K562 (cell line): Measurements from ENCODE around the gene OSBPL10. TPM values are rescaled to one million over a fixed set of nuclear protein-coding genes. Genes with fewer than 3 reads are reported as not detected.

Experiments
- ATAC-seq: fragments of 200-7000 bp; cut with Tn5 transposase; 3 replicates; pipeline ENCODE4 v1.9.1; 2020; ENCODE audit warnings: moderate library complexity
- BruUV-seq: library from RNA; stranded (reverse); fragments of 400-500 nt; replicated peaks from 2 replicates; lab custom pipeline; 2021; lab: Mats Ljungman, UMichigan
- CTCF ChIA-PET: fragments of 300-600 bp; formaldehyde crosslinking; extraction: SDS; loops from one replicate; lab custom pipeline; 2021; ENCODE audit warnings: low intra/inter-chr PET ratio; lab: Yijun Ruan, JAX
- POLR2A ChIA-PET: fragments of 300-600, 350-650 bp; sonication (Branson Sonifier 250); formaldehyde crosslinking; extraction: SDS; loops from one replicate; lab custom pipeline; 2021; ENCODE audit warnings: antibody characterized with exemption, inconsistent platforms; lab: Yijun Ruan, JAX
- DNase-seq, 4 experiments: peaks; one replicate each; pipeline versions ENCODE4 v3.0.0 to v3.0.0-alpha.2; 2011 to 2018; ENCODE audit warnings: low spot score in 3 of 4, mixed read lengths in 3 of 4; ENCODE audit errors: extremely low read depth in 1 of 4
- FAIRE-seq: peaks from 2 replicates; lab custom pipeline; 2011; peaks lifted over from hg19 to GRCh38; lab: Jason Lieb, UNC
- H2AFZ ChIP-seq: 2 replicates; pipeline ENCODE4 v1.6.0; 2011; ENCODE audit warnings: low read depth, low read length, control low read depth, inconsistent platforms
- H3K27ac ChIP-seq: fragments of 200-600 bp; 3 replicates; pipeline ENCODE4 v1.8.0; 2011; ENCODE audit warnings: low read depth, mild to moderate bottlenecking, control low read depth, inconsistent platforms, low read length, moderate library complexity, mixed read lengths; ENCODE audit errors: extremely low read depth
- H3K27me3 ChIP-seq, 2 experiments: fragments of 300-600 bp in 1 of 2; 2 replicates in 1 of 2; 3 replicates in 1 of 2; pipeline versions ENCODE4 v1.6.0 to v1.8.0; 2011; ENCODE audit warnings: inconsistent platforms in 2 of 2, low read length in 2 of 2, mild to moderate bottlenecking in 1 of 2, mixed read lengths in 1 of 2, moderate library complexity in 1 of 2; ENCODE audit not compliant: control insufficient read depth in 2 of 2, insufficient read depth in 2 of 2
- H3K36me3 ChIP-seq: fragments of 300-600 bp; 3 replicates; pipeline ENCODE4 v1.8.0; 2011; ENCODE audit warnings: mild to moderate bottlenecking, low read length, inconsistent platforms; ENCODE audit not compliant: control insufficient read depth, insufficient read depth
- H3K4me1 ChIP-seq, 2 experiments: fragments of 200-600 bp in 1 of 2; replicated peaks in 1 of 2; 2 replicates in 1 of 2; 3 replicates in 1 of 2; pipeline versions ENCODE4 v1.5.1 to v1.8.0; 2011; ENCODE audit warnings: inconsistent platforms in 2 of 2, low read length in 2 of 2, mild to moderate bottlenecking in 1 of 2, mixed read lengths in 1 of 2, moderate library complexity in 1 of 2; ENCODE audit not compliant: control insufficient read depth in 2 of 2, insufficient read depth in 2 of 2
- H3K4me2 ChIP-seq: 2 replicates; pipeline ENCODE4 v1.6.1; 2011; ENCODE audit warnings: low read length, control low read depth, inconsistent platforms, mixed read lengths; ENCODE audit not compliant: insufficient read depth
- H3K4me3 ChIP-seq: fragments of 200-600 bp; sonication (generic), shearing (Covaris generic); 2 replicates; pipeline ENCODE4 v1.5.1; 2016; ENCODE audit warnings: control low read depth, inconsistent platforms
- H3K79me2 ChIP-seq: fragments of 200-600 bp; 3 replicates; pipeline ENCODE4 v1.8.0; 2011; ENCODE audit warnings: low read length, inconsistent platforms; ENCODE audit not compliant: control insufficient read depth, insufficient read depth
- H3K9ac ChIP-seq, 2 experiments: 2 replicates each; pipeline versions ENCODE4 v1.6.0 to v1.6.1; 2011; ENCODE audit warnings: low read depth in 2 of 2, low read length in 2 of 2, control low read depth in 1 of 2, inconsistent platforms in 1 of 2, mild to moderate bottlenecking in 1 of 2, mixed read lengths in 1 of 2; ENCODE audit not compliant: insufficient read depth in 1 of 2
- H3K9me1 ChIP-seq: one replicate; pipeline ENCODE4 v1.6.0; 2011; ENCODE audit warnings: inconsistent platforms, mild to moderate bottlenecking, low read length, moderate library complexity; ENCODE audit not compliant: control insufficient read depth, insufficient read depth
- H3K9me3 ChIP-seq: replicated peaks from 2 replicates; pipeline ENCODE4 v1.5.1; 2011; ENCODE audit warnings: low read depth, low read length, inconsistent platforms; ENCODE audit not compliant: control insufficient read depth, insufficient read depth
- H4K20me1 ChIP-seq: replicated peaks from 2 replicates; pipeline ENCODE4 v1.6.1; 2011; ENCODE audit warnings: low read length, inconsistent platforms, mixed read lengths; ENCODE audit not compliant: control insufficient read depth, insufficient read depth
- CBFA2T2 ChIP-seq: fragments of 450-650 bp; conservative IDR thresholded peaks from 2 replicates; pipeline ENCODE4 v1.6.1; 2017; ENCODE audit warnings: mild to moderate bottlenecking
- CHCHD3 ChIP-seq: fragments of 250-450 bp; sonication (Bioruptor Pico); IDR thresholded peaks from 2 replicates; pipeline ENCODE4 v2.1.2; 2022; ENCODE audit warnings: mild to moderate bottlenecking
- ETV5 ChIP-seq: sonication (generic); formaldehyde crosslinking; IDR thresholded peaks from 2 replicates; pipeline ENCODE4 v1.4.0; 2020; ENCODE audit warnings: low read depth, mild to moderate bottlenecking, missing genetic modification reagents
- FOXA1 ChIP-seq: fragments of 450-650 bp; IDR thresholded peaks from 2 replicates; pipeline ENCODE4 v1.6.1; 2016; ENCODE audit warnings: mild to moderate bottlenecking, borderline replicate concordance
- NCOA1 ChIP-seq: fragments of 450-650 bp; IDR thresholded peaks from 2 replicates; pipeline ENCODE4 v1.6.1; 2016; ENCODE audit warnings: low read depth
- POLR2AphosphoS2 ChIP-seq: IDR thresholded peaks from 2 replicates; pipeline ENCODE4 v1.6.1; 2012; ENCODE audit warnings: low read length, improper control_type of control experiment
- SMARCB1 ChIP-seq: IDR thresholded peaks from 2 replicates; pipeline ENCODE4 v1.6.1; 2011; ENCODE audit warnings: improper control_type of control experiment, low read depth; ENCODE audit not compliant: insufficient read length
- SMARCE1 ChIP-seq: fragments of 450-650 bp; IDR thresholded peaks from 2 replicates; pipeline ENCODE4 v1.7.1; 2016; ENCODE audit warnings: mild to moderate bottlenecking
- ZBTB11 ChIP-seq, 3 experiments: fragments of 200-800 bp in 1 of 3; fragments of 250-450 bp in 1 of 3; fragments of 450-650 bp in 1 of 3; sonication (Bioruptor Pico) in 1 of 3; sonication (Bioruptor generic) in 1 of 3; formaldehyde crosslinking in 1 of 3; IDR thresholded peaks; 2 replicates each; pipeline versions ENCODE4 v1.6.1 to v1.8.0; 2016 to 2022; ENCODE audit warnings: mild to moderate bottlenecking in 2 of 3, missing genetic modification characterization in 2 of 3, missing compliant biosample characterization in 1 of 3, moderate library complexity in 1 of 3
- ZNF274 ChIP-seq: IDR thresholded peaks from 2 replicates; pipeline ENCODE4 v1.6.1; 2011; ENCODE audit warnings: low read depth, mild to moderate bottlenecking, low read length, moderate library complexity, borderline replicate concordance
- ZNF584 ChIP-seq: fragments of 200-800 bp; sonication (Bioruptor generic); IDR thresholded peaks from 2 replicates; pipeline ENCODE4 v1.6.1; 2016; ENCODE audit warnings: low read depth, mild to moderate bottlenecking, missing genetic modification characterization, missing compliant biosample characterization
- ZNF589 ChIP-seq: fragments of 200-800 bp; sonication (Bioruptor generic); IDR thresholded peaks from 2 replicates; pipeline ENCODE4 v1.6.1; 2016; ENCODE audit warnings: low read depth, missing genetic modification characterization, missing compliant biosample characterization
- ZNF780A ChIP-seq: fragments of 250-450 bp; sonication (Bioruptor Pico); IDR thresholded peaks from 2 replicates; pipeline ENCODE4 v1.5.0; 2021; ENCODE audit warnings: mild to moderate bottlenecking
- WGBS: fragments of 100-300 bp; shearing (Covaris generic); methylation state at CpG from one replicate; pipeline ENCODE4 v1.1.6; 2016; ENCODE audit warnings: low coverage, mixed read lengths; ENCODE audit not compliant: insufficient coverage; ENCODE audit errors: missing lambda C conversion rate; 5-methylcytosine and 5-hydroxymethylcytosine counted together
- in situ Hi-C: fragments of 300-500 bp; cut with MboI; formaldehyde crosslinking; loops from 4 replicates; pipeline ENCODE4 v1.15.0; 2018; ENCODE audit warnings: inconsistent platforms, mixed read lengths
- intact Hi-C: fragments of 100-400 bp; cut with micrococcal nuclease; formaldehyde crosslinking; loops from 2 replicates; pipeline ENCODE4 v1.14.2; 2022
- polyA plus RNA-seq, 8 experiments: library from polyadenylated mRNA; depleted of rRNA in 4 of 8; stranded (reverse) in 5 of 8; unstranded in 3 of 8; fragments of >200 nt; fragmentation: Nextera tagmentation in 2 of 8; fragmentation: Illumina TruSeq in 1 of 8; extraction: Ambion mirVana in 2 of 8; extraction: Trizol in 1 of 8; gene quantifications; 2 replicates each; pipeline versions ENCODE4 v1.2.1 to v1.2.3, GENCODE V29; 2011 to 2014; ENCODE audit warnings: inconsistent platforms in 1 of 8, missing spikeins in 1 of 8
- total RNA-seq, 7 experiments: library from RNA; depleted of rRNA in 6 of 7; stranded (reverse); fragments of >200 nt in 6 of 7; fragmentation: Illumina TruSeq in 2 of 7; extraction: Trizol in 2 of 7; gene quantifications; 2 replicates each; pipeline versions ENCODE4 v1.2.1 to v1.2.3, GENCODE V29; 2011 to 2021; ENCODE audit warnings: low replicate concordance in 1 of 7
- TF ChIP-seq, protein P1 (sequence below): fragments of 250-450 bp; sonication (Bioruptor Pico); IDR thresholded peaks from 2 replicates; pipeline ENCODE4 v1.4.0; 2020

Gene OSBPL10
- total and polyA plus RNA-seq, 9 of the 15 experiments (the other 6 are each of a cell fraction or from before 2014, with no cell fraction given) = 0.03 to 0.19 (median 0.14) TPM; not detected in 2

- Histone ChIP-seq H3K36me3 (no peaks in the 10 kb centered on the region), H4K20me1 (no peaks in the 10 kb centered on the region), H3K79me2 (no peaks in the 10 kb centered on the region), H3K9me3 (no peaks in the 10 kb centered on the region), H3K27ac (no peak overlapping the region), H3K27me3 (peaks cover 6 to 51% of the 10 kb centered on the region in 2 experiments; a peak in 4 of 5 replicates), H3K9ac (0 out of 4 replicates have a peak overlapping the region, but pooled peaks of 1 of the 2 experiments have one; percentile 21), H2AFZ (no peak overlapping the region), H3K9me1 (no peaks in the 10 kb centered on the region), H3K4me1 (no peaks in the 10 kb centered on the region), H3K4me3 (no peak overlapping the region), H3K4me2 (no peak overlapping the region)
- TF ChIP-seq ZNF780A (CRISPR knock-in tag) (no peak), NCOA1 (no peak), SMARCB1 (no peak), ZNF274 (no peak), CBFA2T2 (no peak), ZNF584 (CRISPR knock-in tag) (no peak), CHCHD3 (CRISPR knock-in tag) (no peak), SMARCE1 (no peak), ETV5 (CRISPR knock-in tag) (no peak), POLR2AphosphoS2 (no peak), FOXA1 (no peak), ZBTB11 (CRISPR knock-in tag; IDR thresholded peaks at IDR 0.05) (no peak), ZNF589 (CRISPR knock-in tag) (no peak)
- TF ChIP-seq, protein P1, sequence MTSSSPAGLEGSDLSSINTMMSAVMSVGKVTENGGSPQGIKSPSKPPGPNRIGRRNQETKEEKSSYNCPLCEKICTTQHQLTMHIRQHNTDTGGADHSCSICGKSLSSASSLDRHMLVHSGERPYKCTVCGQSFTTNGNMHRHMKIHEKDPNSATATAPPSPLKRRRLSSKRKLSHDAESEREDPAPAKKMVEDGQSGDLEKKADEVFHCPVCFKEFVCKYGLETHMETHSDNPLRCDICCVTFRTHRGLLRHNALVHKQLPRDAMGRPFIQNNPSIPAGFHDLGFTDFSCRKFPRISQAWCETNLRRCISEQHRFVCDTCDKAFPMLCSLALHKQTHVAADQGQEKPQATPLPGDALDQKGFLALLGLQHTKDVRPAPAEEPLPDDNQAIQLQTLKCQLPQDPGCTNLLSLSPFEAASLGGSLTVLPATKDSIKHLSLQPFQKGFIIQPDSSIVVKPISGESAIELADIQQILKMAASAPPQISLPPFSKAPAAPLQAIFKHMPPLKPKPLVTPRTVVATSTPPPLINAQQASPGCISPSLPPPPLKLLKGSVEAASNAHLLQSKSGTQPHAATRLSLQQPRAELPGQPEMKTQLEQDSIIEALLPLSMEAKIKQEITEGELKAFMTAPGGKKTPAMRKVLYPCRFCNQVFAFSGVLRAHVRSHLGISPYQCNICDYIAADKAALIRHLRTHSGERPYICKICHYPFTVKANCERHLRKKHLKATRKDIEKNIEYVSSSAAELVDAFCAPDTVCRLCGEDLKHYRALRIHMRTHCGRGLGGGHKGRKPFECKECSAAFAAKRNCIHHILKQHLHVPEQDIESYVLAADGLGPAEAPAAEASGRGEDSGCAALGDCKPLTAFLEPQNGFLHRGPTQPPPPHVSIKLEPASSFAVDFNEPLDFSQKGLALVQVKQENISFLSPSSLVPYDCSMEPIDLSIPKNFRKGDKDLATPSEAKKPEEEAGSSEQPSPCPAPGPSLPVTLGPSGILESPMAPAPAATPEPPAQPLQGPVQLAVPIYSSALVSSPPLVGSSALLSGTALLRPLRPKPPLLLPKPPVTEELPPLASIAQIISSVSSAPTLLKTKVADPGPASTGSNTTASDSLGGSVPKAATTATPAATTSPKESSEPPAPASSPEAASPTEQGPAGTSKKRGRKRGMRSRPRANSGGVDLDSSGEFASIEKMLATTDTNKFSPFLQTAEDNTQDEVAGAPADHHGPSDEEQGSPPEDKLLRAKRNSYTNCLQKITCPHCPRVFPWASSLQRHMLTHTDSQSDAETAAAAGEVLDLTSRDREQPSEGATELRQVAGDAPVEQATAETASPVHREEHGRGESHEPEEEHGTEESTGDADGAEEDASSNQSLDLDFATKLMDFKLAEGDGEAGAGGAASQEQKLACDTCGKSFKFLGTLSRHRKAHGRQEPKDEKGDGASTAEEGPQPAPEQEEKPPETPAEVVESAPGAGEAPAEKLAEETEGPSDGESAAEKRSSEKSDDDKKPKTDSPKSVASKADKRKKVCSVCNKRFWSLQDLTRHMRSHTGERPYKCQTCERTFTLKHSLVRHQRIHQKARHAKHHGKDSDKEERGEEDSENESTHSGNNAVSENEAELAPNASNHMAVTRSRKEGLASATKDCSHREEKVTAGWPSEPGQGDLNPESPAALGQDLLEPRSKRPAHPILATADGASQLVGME = no peak
- FAIRE-seq = no peak
- no peak for ATAC-seq
- in situ Hi-C loops = no loop called here
- intact Hi-C loops = no loop called here
- DNase-seq = no peak
- WGBS = 3% methylated on average over 10 of the region's 10 CpGs
- POLR2A ChIA-PET = no interaction called here
- CTCF ChIA-PET = no interaction called here
- BruUV-seq = no TSS peak
These were observed 163.6 kb downstream of the OSBPL10 start for GRCh38 chr3:31817411-31817966.
